Activated naive CD4-positive, alpha-beta T cell (primary cell): ENCODE measurements around the gene NUDT19.
"Not testable (repeated sequence)": the region's sequence is repeated elsewhere in the genome, so short reads cannot be mapped to it uniquely, and the experiment has no call there.

ENCODE experiments used
- DNase-seq, 4 experiments: peaks; one replicate each; lab custom pipeline; 2025; lab: John Stamatoyannopoulos, UW

NUDT19 gene

DNA sequence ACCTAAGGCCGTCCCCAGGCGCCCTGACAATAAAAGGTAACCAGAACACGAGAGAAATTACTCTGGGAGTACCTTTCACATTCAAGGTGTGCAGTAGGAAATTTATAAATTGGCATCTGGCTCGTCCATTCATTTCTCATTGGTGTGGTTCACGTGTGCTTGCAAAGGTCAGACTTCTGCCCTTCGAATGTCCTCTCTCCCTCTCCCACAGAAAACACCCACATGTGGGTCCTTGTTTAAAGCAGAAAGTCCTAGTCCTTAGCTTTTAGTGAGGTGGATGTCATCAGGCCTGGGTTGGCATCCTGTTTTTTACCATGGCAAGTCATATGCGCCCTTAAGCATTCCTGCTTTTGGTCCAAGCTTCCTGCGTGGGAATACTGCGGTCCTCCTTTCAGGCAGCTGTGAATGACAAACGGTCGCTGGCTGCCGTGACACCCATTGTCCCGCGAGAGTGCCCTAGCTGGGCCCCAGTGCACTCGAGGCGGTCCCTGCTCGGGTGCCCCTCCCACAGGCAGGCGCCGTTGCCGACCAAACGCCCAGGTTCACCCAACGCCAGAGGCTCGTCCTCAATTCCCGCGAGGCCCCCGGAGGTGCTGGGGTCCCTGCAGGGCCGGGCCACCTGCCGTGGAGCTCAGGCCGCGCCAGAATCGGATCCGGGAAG lies at the start of gene NUDT19:
NUDT19 (plus strand) TSS at position 531 of the 661 bp plus-strand sequence. CDS start 140 bp downstream, outside the sequence.
- peak; percentile 45 to 71 (median 50) for DNase-seq

DNA sequence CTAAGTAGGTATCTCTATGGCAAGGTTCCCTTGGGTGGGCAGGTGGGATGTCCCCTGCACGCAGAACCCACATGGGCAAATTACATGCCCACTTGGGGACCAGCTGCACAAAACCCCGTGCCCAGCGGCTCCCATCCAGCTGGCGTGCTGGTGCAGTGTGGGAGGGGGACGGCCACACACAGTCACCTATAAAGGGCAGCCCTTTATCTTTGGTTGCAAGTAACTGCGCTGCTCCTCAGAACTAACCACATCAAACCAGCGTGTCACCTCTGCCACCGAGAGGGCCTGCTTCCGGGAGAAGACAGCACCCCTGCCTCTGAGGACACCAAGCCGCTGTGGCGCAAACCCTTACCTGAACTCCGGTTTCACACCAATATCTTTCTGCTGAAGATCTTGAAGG lies 48.9 kb upstream of the NUDT19 start:
- DNase-seq = peak in 2 of 4 experiments; percentile 26 to 55

GRCh38 chr19:32646556-32646955 lies 45.1 kb upstream of the NUDT19 start:
- DNase-seq = no peak

DNA sequence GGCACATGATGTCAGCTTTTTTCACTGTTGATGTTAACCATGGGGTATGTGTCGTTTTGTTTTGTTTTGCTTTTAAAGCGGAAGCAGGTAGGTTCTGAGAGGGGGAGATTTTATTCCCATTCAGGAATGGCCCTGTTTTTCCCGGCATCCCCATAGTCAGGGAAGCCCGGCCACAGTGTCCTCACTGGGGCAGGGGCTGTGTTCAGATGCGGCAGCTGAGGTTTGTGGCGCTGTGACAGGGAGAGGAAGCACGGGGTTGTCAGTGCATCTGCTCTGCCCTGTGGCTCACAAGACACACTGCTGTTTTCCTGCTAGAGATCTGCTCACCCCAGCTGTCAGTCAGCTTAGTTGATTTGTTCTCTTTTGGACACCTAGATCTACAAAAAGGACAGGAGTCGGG lies 44.3 kb upstream of the NUDT19 start:
- DNase-seq = no peak

GRCh38 chr19:32649751-32650150 lies 41.9 kb upstream of the NUDT19 start:
- DNase-seq = no peak

DNA sequence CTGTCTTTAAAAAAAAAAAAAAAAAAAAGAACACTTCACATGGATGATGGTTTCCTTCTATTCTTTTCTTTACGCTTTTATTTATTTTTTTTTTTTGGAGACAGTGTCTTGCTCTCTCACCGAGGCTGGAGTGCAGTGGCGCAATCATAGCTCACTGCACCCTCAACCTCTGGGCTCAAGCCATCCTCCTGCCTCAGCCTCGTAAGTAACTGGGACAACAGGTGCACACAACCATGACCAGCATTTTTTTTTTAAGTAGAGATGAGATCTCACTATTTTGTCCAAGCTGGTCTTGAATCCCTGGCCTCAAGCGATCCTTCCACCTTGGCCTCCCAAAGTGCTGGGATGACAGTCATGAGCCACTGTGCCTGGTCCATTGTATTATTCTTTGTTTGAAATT lies 41.0 kb upstream of the NUDT19 start:
- DNase-seq = no peak

GRCh38 chr19:32651729-32652140 lies 39.9 kb upstream of the NUDT19 start:
- DNase-seq = no peak

GRCh38 chr19:32652331-32652730 lies 39.3 kb upstream of the NUDT19 start:
- DNase-seq = not testable (repeated sequence)

DNA sequence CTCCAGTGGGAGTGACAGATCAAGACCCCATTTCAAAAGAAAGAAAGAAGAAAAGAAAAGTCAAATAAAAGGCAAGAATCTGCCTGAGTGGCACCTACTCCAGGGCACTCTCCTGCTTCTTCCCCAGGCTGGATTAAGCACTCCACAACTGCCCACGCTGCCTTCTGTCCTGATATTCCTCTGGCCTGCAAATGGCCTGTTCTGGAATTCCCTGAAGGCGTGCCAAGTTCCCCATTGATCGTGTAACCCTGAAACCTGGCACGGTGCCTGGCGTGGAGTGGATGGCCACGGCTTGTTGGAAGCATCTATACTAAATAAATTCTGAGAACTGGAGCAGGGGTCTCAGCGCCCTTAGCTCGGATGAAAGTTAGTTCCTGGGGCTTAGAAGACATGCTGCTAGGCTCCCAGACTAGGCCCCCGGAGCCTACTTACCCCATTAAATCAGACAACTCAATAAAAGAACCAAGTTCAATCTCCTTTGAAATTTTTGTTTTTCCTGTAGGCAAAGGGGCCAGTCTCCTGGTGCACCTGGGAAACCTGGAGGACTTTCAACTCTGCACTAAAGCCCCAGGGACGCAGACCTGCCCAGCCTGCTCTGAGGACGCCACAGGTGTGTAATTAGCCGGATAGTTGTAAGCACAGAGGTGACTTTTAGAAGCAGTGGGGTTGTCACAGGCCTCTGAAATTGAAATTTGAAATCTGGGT lies 38.6 kb upstream of the NUDT19 start:
- DNase-seq = no peak

DNA sequence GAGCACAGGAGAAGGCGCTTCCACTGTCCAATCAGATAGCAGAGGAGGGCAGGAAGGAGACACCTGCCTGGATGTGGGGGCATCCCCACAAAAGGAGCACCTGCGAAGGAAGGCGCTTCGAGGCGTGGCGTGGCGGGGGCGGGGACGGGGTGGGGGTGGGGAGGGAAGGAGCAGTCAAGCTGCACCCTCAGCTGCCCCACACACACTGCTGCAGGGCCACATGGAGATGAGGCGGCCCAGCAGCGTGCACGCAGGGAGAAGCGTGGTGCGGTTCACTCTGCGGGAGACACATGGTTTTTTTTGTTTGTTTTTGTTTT lies 38.1 kb upstream of the NUDT19 start:
- no peak for DNase-seq

- not testable (repeated sequence) for DNase-seq
Observed at GRCh38 chr19:32656379-32656778, 35.2 kb upstream of the NUDT19 start.

GRCh38 chr19:32658075-32658474 lies 33.5 kb upstream of the NUDT19 start:
- no peak for DNase-seq

DNA sequence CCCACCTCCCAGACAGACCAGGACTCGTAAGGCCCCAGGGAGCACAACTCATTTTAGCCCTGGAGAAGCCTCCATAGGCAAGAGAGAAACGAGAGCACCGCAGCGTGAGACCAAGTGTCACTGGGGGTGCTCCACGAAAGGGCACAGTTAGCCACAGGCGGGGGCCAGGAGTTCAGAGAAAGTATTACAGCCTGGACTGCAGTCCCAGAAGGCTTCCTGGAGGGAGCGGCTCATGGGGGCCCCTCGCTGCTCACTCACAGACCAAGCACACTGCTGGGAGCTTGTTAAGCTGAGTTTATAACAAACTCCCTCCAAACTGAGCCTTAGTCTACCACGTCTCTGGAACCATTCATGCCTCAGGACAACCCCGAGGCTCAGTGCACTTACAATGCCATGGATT lies 33.1 kb upstream of the NUDT19 start:
- no peak for DNase-seq

DNA sequence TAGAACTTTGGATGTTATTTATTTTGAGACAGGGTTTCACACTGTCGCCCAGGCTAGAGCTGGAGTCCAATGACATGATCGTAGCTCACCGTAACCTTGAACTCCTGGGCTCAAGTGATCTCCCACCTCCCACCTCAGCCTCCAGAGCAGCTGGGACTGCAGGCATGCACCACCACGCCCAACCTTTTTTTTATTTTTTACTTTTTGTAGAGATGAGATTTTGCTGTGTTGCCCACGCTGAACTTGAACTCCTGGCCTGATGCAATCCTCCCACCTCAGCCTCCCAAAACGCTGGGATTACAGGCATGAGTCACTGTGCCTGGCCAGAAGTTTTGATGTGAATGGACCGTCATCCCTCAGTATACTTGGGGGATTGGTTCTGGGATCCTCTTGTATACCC lies 30.3 kb upstream of the NUDT19 start:
- no peak for DNase-seq

DNA sequence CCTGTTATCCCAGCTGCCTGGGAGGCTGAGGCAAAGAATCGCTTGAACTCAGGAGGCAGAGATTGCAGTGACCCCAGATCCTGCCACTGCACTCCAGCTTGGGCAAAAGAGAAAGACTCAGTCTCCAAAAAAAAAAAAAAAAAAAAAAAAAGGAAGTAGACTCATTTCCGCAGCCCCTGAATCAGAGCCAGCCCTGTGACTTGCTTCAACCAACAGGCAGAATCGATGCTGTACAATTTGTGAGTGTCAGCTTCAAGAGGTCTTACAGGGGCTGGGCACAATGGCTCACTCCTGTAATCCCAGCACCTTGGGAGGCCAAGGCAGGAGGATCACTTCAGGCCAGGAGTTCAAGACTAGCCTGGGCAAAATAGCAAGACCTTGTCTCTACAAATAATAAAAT lies 29.4 kb upstream of the NUDT19 start:
- no peak for DNase-seq

DNA sequence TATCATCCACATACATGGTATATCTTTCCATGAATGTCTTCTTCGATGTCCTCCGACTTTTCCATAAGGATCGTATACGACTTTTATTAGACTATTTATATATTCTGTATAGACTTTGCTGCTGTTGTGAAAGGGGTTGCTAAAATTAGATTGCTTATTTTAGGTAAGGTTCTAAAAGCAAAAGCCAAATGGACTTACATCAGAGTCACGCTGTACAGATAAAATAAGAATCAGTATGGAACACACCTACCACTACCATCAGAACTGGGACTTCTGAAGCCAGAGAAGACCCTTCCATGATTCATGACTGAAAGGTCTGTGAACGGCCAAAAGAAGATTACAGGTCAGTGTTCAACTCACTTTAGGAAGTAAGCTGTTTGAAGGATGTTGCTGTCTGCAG lies 25.5 kb upstream of the NUDT19 start:
- no peak for DNase-seq

- DNase-seq = no peak
Observed at GRCh38 chr19:32669310-32669709, 22.3 kb upstream of the NUDT19 start.

DNA sequence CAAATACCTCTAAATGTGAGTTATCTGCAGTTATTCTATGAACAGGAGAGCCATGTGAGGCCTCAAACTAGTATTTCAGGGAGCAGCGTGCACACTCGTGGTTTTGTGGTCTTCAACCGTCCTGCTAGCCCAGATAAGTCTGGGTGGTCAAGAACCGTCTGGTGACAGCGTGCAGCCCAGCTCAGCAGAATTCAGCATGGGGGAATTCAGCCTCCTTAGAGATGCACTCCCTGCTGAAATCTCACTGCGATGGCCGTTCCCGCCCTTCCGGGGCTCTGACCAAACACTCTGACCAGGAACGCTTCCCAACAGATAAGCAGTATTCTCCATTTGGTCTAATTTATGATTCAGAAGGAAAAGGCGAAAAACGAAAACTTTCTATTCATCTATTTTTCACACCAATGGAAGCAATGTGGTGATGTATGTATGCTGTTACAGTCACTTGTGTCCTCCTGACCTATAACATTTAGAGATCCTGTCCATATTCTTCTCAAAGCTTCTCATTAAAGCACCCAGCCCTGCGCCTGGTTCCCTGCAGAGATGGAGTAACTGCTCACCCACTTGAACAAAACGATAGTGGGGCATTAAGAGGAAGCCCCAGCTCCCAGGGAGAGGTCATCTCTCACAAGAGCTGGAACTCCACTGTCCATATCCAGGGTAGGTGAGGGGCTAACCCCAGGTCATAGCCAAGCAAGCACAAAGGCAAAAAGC lies 19.6 kb upstream of the NUDT19 start:
- DNase-seq = no peak

DNA sequence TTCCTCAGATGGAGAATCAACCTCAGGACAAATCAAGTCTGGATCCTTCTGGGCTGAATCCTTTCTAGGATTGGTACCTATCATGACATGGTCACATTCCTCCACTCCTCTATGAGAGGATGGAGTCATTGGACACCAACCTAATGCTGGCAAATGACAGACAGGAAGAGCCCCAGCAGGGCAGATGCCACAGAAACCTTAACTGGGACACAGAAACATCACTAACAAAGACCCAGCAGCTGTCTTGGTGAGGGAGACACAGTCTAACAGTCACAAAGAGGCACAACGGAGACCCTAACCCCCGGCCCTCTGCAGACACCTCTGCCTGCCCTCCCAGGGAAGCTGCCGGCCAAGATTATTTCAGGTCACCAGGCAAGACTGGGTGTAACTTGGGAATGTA lies 18.8 kb upstream of the NUDT19 start:
- no peak for DNase-seq

GRCh38 chr19:32673573-32673972 lies 18.0 kb upstream of the NUDT19 start:
- no peak for DNase-seq

DNA sequence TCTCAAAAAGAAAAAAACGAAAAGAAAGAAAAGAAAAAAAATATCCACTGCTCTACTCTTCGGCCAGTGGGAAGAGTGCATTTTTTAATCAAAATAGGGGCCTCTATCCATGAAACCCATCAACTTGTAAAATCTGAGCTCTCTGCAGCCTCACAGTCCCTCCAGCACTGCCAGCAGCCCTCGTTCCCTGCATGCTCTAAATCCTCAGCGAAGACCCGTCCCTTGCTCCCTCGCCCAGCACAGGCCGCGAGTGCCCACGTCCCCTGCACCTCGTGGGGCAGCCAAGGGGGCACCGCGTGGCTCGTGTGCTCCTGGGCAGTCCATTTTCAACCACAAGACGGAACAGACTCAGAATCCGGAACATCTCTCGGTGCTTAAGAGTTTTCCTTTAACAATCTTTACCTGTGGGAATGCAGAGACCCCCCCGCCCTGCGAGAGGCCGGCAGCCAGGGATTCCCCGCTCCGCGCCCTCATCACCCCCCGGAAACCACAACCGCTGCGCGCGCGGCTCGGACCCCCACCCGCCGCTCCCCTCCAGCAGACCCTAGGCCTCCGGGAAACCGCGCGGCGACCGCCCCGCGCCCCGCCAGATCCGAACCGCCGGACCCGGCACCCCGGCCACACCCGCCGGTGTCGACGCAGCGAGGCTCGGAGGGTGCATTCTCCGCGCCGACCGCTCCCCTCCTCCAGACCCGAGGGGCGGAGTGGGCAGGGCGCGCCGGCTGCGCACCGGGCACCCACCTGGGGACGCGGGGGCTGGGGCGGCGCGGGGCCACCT lies 17.3 kb upstream of the NUDT19 start:
- no peak for DNase-seq

DNA sequence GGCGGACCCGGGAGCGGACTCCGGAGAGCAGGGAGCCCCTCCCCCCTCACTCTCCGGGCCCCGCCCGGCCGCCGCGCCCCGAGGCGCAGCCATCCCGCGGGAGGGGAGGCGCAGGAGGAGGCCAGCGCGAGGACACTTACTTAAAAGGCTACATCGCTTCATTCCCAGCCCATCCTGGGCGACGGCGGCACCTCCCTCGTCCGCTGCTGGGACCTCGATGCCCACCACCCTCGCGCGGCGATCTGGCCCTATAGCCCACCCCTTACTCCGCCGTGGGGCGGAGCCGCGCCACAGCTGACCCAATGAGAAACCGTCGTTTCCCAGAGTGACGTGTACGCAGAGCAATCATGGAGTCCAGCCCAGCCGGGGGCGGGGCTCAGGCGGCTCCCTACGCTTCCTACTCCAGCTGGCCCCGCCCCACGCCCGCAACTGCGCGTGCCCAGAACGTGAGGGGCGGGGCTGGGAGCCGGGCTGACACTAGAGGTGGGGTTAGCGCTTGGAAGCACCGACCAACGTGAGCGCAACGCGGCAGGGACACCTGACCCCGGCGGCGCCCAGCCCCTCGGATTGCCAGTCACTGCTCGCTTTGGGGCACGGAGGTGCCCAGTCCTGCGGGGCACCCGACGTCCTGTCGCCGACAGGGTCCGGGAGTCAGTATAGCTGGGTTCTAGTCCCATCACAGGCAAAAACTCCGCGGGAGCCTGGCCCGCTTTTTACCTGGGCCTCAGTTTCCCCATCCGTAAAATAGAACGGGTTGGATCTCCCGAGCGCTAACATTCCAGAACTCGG lies 16.5 kb upstream of the NUDT19 start, which contains the start of gene ANKRD27:
ANKRD27 (minus strand) TSS at position 250 of the 789 bp plus-strand sequence. CDS start 16,165 bp downstream, outside the sequence.
- DNase-seq = peak; percentile 89 to 98 (median 96)
